AG09309 (cell line): Measurements from ENCODE around the gene SHC1.
A peak's percentile ranks its signal among the peaks of the same experiment; 100 is the strongest.
"Not testable (repeated sequence)": the region's sequence is repeated elsewhere in the genome, so short reads cannot be mapped to it uniquely, and the experiment has no call there.

Experiments
- DNase-seq: peaks from one replicate; pipeline ENCODE4 v3.0.0-alpha.2; 2010; ENCODE audit warnings: low read depth
- H3K4me3 ChIP-seq: 2 replicates; pipeline ENCODE4 v1.5.1; 2011; ENCODE audit warnings: mild to moderate bottlenecking, low read depth, low read length, moderate library complexity; ENCODE audit not compliant: control insufficient read depth
- CTCF ChIP-seq: IDR thresholded peaks from 2 replicates; pipeline ENCODE4 v1.5.1; 2011; ENCODE audit warnings: mild to moderate bottlenecking, low read depth, low read length, inconsistent platforms; ENCODE audit not compliant: insufficient read depth, control insufficient read depth; ENCODE audit errors: missing control alignments

The SHC1 gene

GRCh38 chr1:154998818-154999570 lies 28.4 kb upstream of the SHC1 start:
- no peak for DNase-seq
- peak overlapping the region; percentile 88 for H3K4me3 ChIP-seq
- TF ChIP-seq CTCF, result peak; percentile 97

- DNase-seq, result no peak
- no peak overlapping the region for H3K4me3 ChIP-seq
- no peak for TF ChIP-seq CTCF
Observed at GRCh38 chr1:154998201-154998780, 27.7 kb upstream of the SHC1 start.

GRCh38 chr1:154996966-154997701 lies 26.6 kb upstream of the SHC1 start:
- DNase-seq, result no peak
- H3K4me3 ChIP-seq, result no peak overlapping the region
- TF ChIP-seq CTCF, result no peak

- peak; percentile 69 for DNase-seq
- not testable (repeated sequence) for H3K4me3 ChIP-seq
- TF ChIP-seq CTCF, result peak; percentile 52
Observed at GRCh38 chr1:154995301-154995983, 24.9 kb upstream of the SHC1 start.

GRCh38 chr1:154994591-154994990 lies 24.0 kb upstream of the SHC1 start:
- no peak for DNase-seq
- TF ChIP-seq CTCF, result no peak
- H3K4me3 ChIP-seq, result no peak overlapping the region

GRCh38 chr1:154994269-154994587 lies 23.7 kb upstream of the SHC1 start:
- no peak overlapping the region for H3K4me3 ChIP-seq
- DNase-seq, result no peak
- no peak for TF ChIP-seq CTCF
